Suprapubic skin (tissue), 4 donors: Measurements from ENCODE around the gene SEM1.

Experiments
- POLR2A ChIP-seq, 2 donors: fragments of 450-650 bp; IDR thresholded peaks; one replicate each; pipeline ENCODE4 v1.6.1; 2017; ENCODE audit warnings: antibody characterized with exemption in 2 of 2, mild to moderate bottlenecking in 2 of 2, moderate library complexity in 2 of 2
- POLR2AphosphoS5 ChIP-seq, 3 donors: sonication (generic); formaldehyde crosslinking; IDR thresholded peaks; one replicate each; pipeline ENCODE4 v1.6.1; 2017; ENCODE audit warnings: antibody characterized with exemption in 3 of 3
- TF ChIP-seq, protein P1 (sequence below), 2 donors: fragments of 200-600 bp in 1 of 2; fragments of 450-650 bp in 1 of 2; sonication (generic) in 1 of 2; IDR thresholded peaks; one replicate each; pipeline ENCODE4 v1.5.1; 2016 to 2019; ENCODE audit warnings: antibody characterized with exemption in 2 of 2, mild to moderate bottlenecking in 1 of 2, moderate library complexity in 1 of 2

DNA sequence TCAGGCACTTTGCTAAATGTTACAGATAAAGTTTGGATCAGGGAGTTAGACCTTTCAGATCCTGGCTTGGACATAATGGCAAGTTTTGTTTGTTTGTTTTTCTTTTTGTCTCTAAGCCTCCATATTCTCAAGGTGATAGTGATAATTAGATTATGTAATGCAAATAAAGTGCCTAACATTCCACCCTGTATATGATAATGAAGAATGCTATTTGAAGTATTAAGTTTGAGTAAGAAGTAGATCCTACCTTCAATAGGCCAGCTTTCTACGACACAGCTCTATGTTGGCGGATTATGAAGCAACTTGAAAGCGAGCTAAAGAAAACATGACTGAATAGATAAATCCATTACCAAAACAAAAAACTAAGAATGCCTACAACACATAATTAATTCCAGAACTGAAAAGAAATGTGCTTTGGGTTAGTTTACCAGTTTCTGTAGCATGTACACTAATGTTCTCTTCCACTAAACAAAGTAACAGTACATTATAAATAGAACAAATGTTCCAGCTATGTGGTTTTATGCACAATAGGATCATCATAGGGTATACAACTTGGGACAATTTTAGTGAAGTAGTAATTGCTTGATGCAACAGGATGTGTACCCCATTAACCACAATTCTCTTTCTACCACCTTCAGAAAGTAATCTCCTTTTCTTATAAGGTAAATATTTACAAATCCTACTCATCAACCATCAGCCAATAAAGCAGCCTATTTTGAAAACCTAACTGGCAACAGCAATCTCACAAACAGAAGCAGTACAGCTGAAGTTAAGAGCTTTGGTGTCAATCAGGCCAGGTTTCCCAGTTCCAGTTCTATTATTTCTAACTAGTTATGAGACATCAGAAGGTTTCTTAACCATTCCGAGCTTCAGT is 1.5 kb downstream of the SEM1 start:
- TF ChIP-seq, protein P1, sequence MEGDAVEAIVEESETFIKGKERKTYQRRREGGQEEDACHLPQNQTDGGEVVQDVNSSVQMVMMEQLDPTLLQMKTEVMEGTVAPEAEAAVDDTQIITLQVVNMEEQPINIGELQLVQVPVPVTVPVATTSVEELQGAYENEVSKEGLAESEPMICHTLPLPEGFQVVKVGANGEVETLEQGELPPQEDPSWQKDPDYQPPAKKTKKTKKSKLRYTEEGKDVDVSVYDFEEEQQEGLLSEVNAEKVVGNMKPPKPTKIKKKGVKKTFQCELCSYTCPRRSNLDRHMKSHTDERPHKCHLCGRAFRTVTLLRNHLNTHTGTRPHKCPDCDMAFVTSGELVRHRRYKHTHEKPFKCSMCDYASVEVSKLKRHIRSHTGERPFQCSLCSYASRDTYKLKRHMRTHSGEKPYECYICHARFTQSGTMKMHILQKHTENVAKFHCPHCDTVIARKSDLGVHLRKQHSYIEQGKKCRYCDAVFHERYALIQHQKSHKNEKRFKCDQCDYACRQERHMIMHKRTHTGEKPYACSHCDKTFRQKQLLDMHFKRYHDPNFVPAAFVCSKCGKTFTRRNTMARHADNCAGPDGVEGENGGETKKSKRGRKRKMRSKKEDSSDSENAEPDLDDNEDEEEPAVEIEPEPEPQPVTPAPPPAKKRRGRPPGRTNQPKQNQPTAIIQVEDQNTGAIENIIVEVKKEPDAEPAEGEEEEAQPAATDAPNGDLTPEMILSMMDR (IDR thresholded peaks at IDR 0.05) = no peak
- TF ChIP-seq POLR2A (IDR thresholded peaks at IDR 0.05) = no peak
- TF ChIP-seq POLR2AphosphoS5 (IDR thresholded peaks at IDR 0.05) = no peak
